Inflammatory macrophage treated with lipopolysaccharide for 1 hour (primary cell): ENCODE results near the gene MZT1.

Experiments used
- DNase-seq, 2 donors: peaks; one replicate each; pipeline ENCODE4 v3.0.0-alpha.2; 2020 to 2022

The MZT1 gene

GRCh38 chr13:72678312-72678711, 49.1 kb downstream of the MZT1 start:
- DNase-seq = no peak

- DNase-seq = no peak
These were observed 50.0 kb downstream of the MZT1 start for GRCh38 chr13:72677431-72677830.

GRCh38 chr13:72666391-72666790, 61.0 kb downstream of the MZT1 start:
- no peak for DNase-seq

GRCh38 chr13:72662548-72662947, 64.9 kb downstream of the MZT1 start:
- no peak for DNase-seq
